Measurements from ENCODE around the gene SLC66A1. TPM values are rescaled to one million over a fixed set of nuclear protein-coding genes. Genes with fewer than 3 reads are reported as not detected.
"Not testable (repeated sequence)": the region's sequence is repeated elsewhere in the genome, so short reads cannot be mapped to it uniquely, and the experiment has no call there.

The SLC66A1 gene
- total RNA-seq, 1 experiment from 2014 or later: 27.7 TPM

DNA sequence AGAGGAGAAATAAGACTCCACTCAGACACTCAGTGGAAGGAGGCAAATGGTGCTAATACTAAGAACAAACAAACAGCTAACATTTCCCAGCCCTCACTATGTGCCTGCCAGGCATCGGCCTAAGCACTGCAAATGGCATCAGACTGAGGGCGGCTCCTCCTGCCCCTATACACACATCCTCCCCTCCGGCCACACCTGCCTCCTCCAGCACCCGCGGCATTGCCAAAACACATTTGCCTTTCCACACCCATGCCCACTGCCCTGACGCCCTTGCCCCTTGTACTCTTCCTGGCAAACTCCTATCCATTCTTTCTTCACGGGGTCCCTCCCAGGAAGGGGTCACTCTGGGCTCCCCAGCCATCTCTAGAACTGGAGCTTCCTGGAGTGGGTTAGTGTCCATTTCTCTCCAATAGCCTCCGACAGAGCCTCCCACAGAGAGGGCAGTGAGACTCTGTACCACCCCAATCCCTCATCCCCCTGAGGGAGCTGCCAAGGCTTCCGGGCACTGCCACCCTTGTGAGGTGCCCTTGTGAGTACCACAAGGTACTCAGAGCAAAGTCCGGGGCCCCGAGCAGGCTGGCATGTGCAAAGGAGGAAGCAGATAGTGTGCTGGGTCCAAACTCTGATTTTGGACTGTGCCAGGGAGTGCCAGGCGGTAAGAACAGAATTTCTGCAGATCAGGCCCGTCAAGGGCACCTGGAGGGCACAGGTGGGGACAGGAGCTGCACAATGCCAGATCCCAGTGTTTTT is 24.5 kb upstream of the SLC66A1 start:
- ATAC-seq: peak; percentile 20; the same call in 1 of the 2 replicates

DNA sequence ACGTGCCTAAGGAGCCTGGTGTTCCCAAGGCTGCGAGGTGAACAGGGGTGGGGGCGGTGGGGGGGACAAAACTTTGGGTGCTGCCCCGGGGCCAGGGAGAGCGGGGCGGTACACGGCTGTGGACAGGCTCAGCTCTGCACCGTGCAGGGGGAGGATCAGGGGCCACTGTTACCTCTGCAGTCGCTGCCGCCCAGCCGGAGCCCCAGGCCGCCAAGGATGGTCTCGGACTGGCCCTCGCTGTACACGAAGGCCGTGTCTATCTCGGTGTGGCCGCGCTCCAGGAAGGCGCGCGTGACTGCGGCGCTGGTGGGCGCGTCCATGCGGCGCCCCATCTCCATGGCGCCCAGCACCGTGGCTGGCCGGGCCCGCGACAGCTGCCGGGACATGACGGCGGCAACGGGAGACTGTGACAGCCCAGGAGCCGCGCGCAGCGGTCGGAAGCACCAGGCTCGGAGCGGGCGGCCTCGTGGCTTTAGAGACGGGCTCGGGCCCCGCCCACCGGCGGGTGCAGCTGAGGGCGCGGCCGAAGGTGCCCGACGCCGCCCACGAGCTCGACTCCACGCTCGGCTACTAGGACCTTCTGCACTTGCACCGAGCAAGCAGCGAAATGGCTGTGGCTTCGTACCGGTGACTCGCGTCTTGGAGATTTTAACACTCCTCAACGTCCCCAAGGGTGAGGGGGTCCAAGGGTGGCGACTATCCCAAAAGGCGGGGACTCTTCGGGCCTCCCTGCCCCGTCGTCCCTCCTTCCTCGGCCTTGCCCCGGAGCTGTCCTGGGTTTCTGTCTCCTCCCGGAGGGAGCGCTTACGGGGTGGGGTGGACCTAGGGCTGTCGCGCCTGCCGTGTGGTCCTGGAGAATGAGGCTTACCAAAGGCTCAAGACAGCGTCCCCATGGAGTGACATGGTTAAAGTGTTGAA is 23.5 kb upstream of the SLC66A1 start, which contains the start of gene AKR7A3:
Gene AKR7A3 (minus strand): TSS at position 447 of the 918 bp plus-strand sequence. CDS start 61 bp downstream, at position 386.
- H3K27me3 ChIP-seq (ENCODE audit: low read length); H2AFZ ChIP-seq (ENCODE audit: low read length); H3K9me2 ChIP-seq (replicated peaks; ENCODE audit: low read length); H3K9ac ChIP-seq (ENCODE audit: low read length); H3K4me2 ChIP-seq (ENCODE audit: low read length); BruUV-seq (replicated peaks); H3K4me3 ChIP-seq (ENCODE audit: low read length); H3K9me3 ChIP-seq (ENCODE audit: low read length); H3K79me2 ChIP-seq (ENCODE audit: low read length); H3K4me1 ChIP-seq (ENCODE audit: insufficient read depth, low read length); H3F3A ChIP-seq (ENCODE audit: low read length, unreplicated experiment); CTCF ChIA-PET; H4K20me1 ChIP-seq (ENCODE audit: low read length); DNase-seq; H3K27ac ChIP-seq (ENCODE audit: low read length); H3K36me3 ChIP-seq (ENCODE audit: low read depth, low read length); POLR2A ChIA-PET (ENCODE audit: unreplicated experiment); intact Hi-C loops (cut with micrococcal nuclease): not testable (repeated sequence)
- peak; percentile 66 for ATAC-seq

More for the DNA sequence above, 24.5 kb upstream of the SLC66A1 start:
- Histone ChIP-seq H3K27ac (ENCODE audit: low read length) (no peak overlapping the region), H3K4me3 (ENCODE audit: low read length) (no peak overlapping the region), H3K79me2 (ENCODE audit: low read length) (no peaks in the 10 kb centered on the region), H3F3A (ENCODE audit: low read length, unreplicated experiment) (no peaks in the 10 kb centered on the region), H3K27me3 (ENCODE audit: low read length) (no peaks in the 10 kb centered on the region), H3K36me3 (ENCODE audit: low read depth, low read length) (no peaks in the 10 kb centered on the region), H4K20me1 (ENCODE audit: low read length) (no peaks in the 10 kb centered on the region), H2AFZ (ENCODE audit: low read length) (no peak overlapping the region), H3K9ac (ENCODE audit: low read length) (no peak overlapping the region), H3K9me2 (replicated peaks; ENCODE audit: low read length) (no peaks in the 10 kb centered on the region), H3K4me1 (ENCODE audit: insufficient read depth, low read length) (peaks cover 4% of the 10 kb centered on the region; the same call in 1 of the 2 replicates), H3K9me3 (ENCODE audit: low read length) (no peaks in the 10 kb centered on the region), H3K4me2 (ENCODE audit: low read length) (no peak overlapping the region)
- DNase-seq: no peak
- TF ChIP-seq EZH2phosphoT487 (IDR thresholded peaks at IDR 0.05; ENCODE audit: borderline replicate concordance, low read length): no peak
- TF ChIP-seq, protein P1, sequence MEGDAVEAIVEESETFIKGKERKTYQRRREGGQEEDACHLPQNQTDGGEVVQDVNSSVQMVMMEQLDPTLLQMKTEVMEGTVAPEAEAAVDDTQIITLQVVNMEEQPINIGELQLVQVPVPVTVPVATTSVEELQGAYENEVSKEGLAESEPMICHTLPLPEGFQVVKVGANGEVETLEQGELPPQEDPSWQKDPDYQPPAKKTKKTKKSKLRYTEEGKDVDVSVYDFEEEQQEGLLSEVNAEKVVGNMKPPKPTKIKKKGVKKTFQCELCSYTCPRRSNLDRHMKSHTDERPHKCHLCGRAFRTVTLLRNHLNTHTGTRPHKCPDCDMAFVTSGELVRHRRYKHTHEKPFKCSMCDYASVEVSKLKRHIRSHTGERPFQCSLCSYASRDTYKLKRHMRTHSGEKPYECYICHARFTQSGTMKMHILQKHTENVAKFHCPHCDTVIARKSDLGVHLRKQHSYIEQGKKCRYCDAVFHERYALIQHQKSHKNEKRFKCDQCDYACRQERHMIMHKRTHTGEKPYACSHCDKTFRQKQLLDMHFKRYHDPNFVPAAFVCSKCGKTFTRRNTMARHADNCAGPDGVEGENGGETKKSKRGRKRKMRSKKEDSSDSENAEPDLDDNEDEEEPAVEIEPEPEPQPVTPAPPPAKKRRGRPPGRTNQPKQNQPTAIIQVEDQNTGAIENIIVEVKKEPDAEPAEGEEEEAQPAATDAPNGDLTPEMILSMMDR (conservative IDR thresholded peaks at IDR 0.05; ENCODE audit: low read depth, low read length): no peak
- no peak for TF ChIP-seq EZH2 (IDR thresholded peaks at IDR 0.05; ENCODE audit: low read length, unreplicated experiment)
- BruUV-seq (replicated peaks): no TSS peak
- CTCF ChIA-PET: no interaction called here
- POLR2A ChIA-PET (ENCODE audit: unreplicated experiment): no interaction called here
- intact Hi-C loops (cut with micrococcal nuclease): no loop called here

DNA sequence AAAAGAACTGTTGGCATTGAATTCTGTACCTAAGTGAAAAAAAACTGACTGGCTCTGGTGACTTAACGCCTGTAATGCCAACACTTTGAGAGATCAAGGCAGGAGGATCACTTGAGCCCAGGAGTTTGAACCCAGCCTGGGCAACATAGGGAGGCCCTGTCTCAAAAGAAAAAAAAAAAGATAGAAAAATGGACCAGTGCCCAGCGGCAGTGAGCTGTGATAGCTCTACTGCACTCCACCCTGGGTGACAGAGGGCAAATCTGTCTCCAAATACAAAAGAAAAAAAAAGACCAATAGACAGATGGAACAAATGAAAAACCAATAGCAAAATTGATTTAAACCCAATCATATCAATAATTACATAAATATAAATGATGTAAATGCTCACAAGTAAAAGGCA is 22.9 kb upstream of the SLC66A1 start:
- no peak overlapping the region for H3K4me2 ChIP-seq (ENCODE audit: low read length)
- no TSS peak for BruUV-seq (replicated peaks)

More for the DNA sequence above, 22.9 kb upstream of the SLC66A1 start:
- Histone ChIP-seq H3K9ac (ENCODE audit: low read length) (no peak overlapping the region), H3K27me3 (ENCODE audit: low read length) (no peaks in the 10 kb centered on the region), H3K27ac (ENCODE audit: low read length) (no peak overlapping the region), H3K4me3 (ENCODE audit: low read length) (no peak overlapping the region), H3K36me3 (ENCODE audit: low read depth, low read length) (no peaks in the 10 kb centered on the region), H3K9me3 (ENCODE audit: low read length) (no peaks in the 10 kb centered on the region; the same call in 1 of the 2 replicates), H3K9me2 (replicated peaks; ENCODE audit: low read length) (no peaks in the 10 kb centered on the region), H2AFZ (ENCODE audit: low read length) (no peak overlapping the region), H3F3A (ENCODE audit: low read length, unreplicated experiment) (no peaks in the 10 kb centered on the region), H3K4me1 (ENCODE audit: insufficient read depth, low read length) (peaks cover 4% of the 10 kb centered on the region; the same call in 1 of the 2 replicates), H4K20me1 (ENCODE audit: low read length) (no peaks in the 10 kb centered on the region), H3K79me2 (ENCODE audit: low read length) (no peaks in the 10 kb centered on the region)
- ChIA-PET CTCF (no interaction called here), POLR2A (ENCODE audit: unreplicated experiment) (no interaction called here)
- intact Hi-C loops (cut with micrococcal nuclease): no loop called here
- TF ChIP-seq, protein P1 (conservative IDR thresholded peaks at IDR 0.05; ENCODE audit: low read depth, low read length): no peak
- TF ChIP-seq EZH2phosphoT487 (IDR thresholded peaks at IDR 0.05; ENCODE audit: borderline replicate concordance, low read length) (no peak), EZH2 (IDR thresholded peaks at IDR 0.05; ENCODE audit: low read length, unreplicated experiment) (no peak)
- DNase-seq (no peak), ATAC-seq (no peak)
